ENCODE measurements around the gene TNNC2. TPM values are rescaled to one million over a fixed set of nuclear protein-coding genes. Genes with fewer than 3 reads are reported as not detected.
A peak's percentile ranks its signal among the peaks of the same experiment; 100 is the strongest.

TNNC2 gene
- total and polyA plus RNA-seq, 10 donors: 0.54 to 3.4 (median 1.4) TPM; not detected in 5

GRCh38 chr20:45848969-45849582, 22.0 kb upstream of the TNNC2 start:
- WGBS, 5 donors: 93 to 97% (median 95%) methylated on average over 8 of the region's 8 CpGs
- no peak overlapping the region for H3K4me3 ChIP-seq
- intact Hi-C loops (cut with DNase I; ENCODE audit: low total_unique reads): no loop called here
- H3K36me3 ChIP-seq: peaks cover 0 to 100% (median 65%) of the 10 kb centered on the region in 6 donors
- DNase-seq: no peak
- H3K4me1 ChIP-seq: peaks cover 0 to 26% (median 2%) of the 10 kb centered on the region in 6 donors
- no peaks in the 10 kb centered on the region for H3K27me3 ChIP-seq (replicated peaks in 1 of 7)
- H3K27ac ChIP-seq: no peak overlapping the region
- H3K9me3 ChIP-seq: no peaks in the 10 kb centered on the region
- no peak for TF ChIP-seq CTCF (IDR thresholded peaks at IDR 0.05 in 8 of 11, conservative IDR thresholded peaks at IDR 0.05 in 3 of 11)
- no peak for TF ChIP-seq POLR2A (IDR thresholded peaks at IDR 0.05)
- TF ChIP-seq POLR2AphosphoS5 (IDR thresholded peaks at IDR 0.05): no peak

- H3K27me3 ChIP-seq (replicated peaks in 1 of 7): no peaks in the 10 kb centered on the region
- no peak for DNase-seq
- H3K36me3 ChIP-seq: peaks cover 0 to 100% (median 68%) of the 10 kb centered on the region in 6 donors
- no peak overlapping the region for H3K4me3 ChIP-seq
- peaks cover 0 to 22% (median under 1%) of the 10 kb centered on the region in 6 donors for H3K4me1 ChIP-seq
- TF ChIP-seq POLR2A (IDR thresholded peaks at IDR 0.05) (no peak), CTCF (IDR thresholded peaks at IDR 0.05 in 8 of 11, conservative IDR thresholded peaks at IDR 0.05 in 3 of 11) (no peak), POLR2AphosphoS5 (IDR thresholded peaks at IDR 0.05) (peak in 2 of 3 donors; percentile 23 to 44)
- no peak overlapping the region for H3K27ac ChIP-seq
- no peaks in the 10 kb centered on the region for H3K9me3 ChIP-seq
- WGBS, 5 donors: 94 to 100% (median 96%) methylated on average over 5 to 8 of the region's 8 CpGs
- intact Hi-C loops (cut with DNase I; ENCODE audit: low total_unique reads): no loop called here
Measured at GRCh38 chr20:45848421-45848820, 21.3 kb upstream of the TNNC2 start.

- H3K36me3 ChIP-seq: peaks cover 3 to 100% (median 70%) of the 10 kb centered on the region in 6 donors
- H3K9me3 ChIP-seq: no peaks in the 10 kb centered on the region
- no peaks in the 10 kb centered on the region for H3K27me3 ChIP-seq (replicated peaks in 1 of 7)
- TF ChIP-seq POLR2AphosphoS5 (IDR thresholded peaks at IDR 0.05) (no peak), CTCF (IDR thresholded peaks at IDR 0.05 in 8 of 11, conservative IDR thresholded peaks at IDR 0.05 in 3 of 11) (no peak), POLR2A (IDR thresholded peaks at IDR 0.05) (no peak)
- peaks cover 9 to 29% (median 17%) of the 10 kb centered on the region in 6 donors for H3K4me1 ChIP-seq
- intact Hi-C loops (cut with DNase I; ENCODE audit: low total_unique reads): no loop called here
- DNase-seq: peak; percentile 2
- H3K4me3 ChIP-seq: no peak overlapping the region
- no peak overlapping the region for H3K27ac ChIP-seq
Measured at GRCh38 chr20:45845452-45845851, 18.3 kb upstream of the TNNC2 start.

GRCh38 chr20:45843506-45843905, 16.4 kb upstream of the TNNC2 start:
- TF ChIP-seq CTCF (IDR thresholded peaks at IDR 0.05 in 8 of 11, conservative IDR thresholded peaks at IDR 0.05 in 3 of 11) (no peak), POLR2AphosphoS5 (IDR thresholded peaks at IDR 0.05) (peak; percentile 4 to 58 (median 42))
- intact Hi-C loops (cut with DNase I; ENCODE audit: low total_unique reads): no loop called here
- Histone ChIP-seq H3K27me3 (replicated peaks in 1 of 7) (no peaks in the 10 kb centered on the region), H3K9me3 (no peaks in the 10 kb centered on the region), H3K27ac (peak overlapping the region in 3 of 8 donors; percentile 63 to 78 (median 66)), H3K36me3 (peaks cover 3 to 100% (median 65%) of the 10 kb centered on the region in 6 donors), H3K4me3 (no peak overlapping the region), H3K4me1 (peaks cover 9 to 45% (median 17%) of the 10 kb centered on the region in 6 donors)
- DNase-seq: no peak
- 89 to 96% (median 94%) methylated on average over 13 to 14 of the region's 14 CpGs for WGBS, 5 donors

Data from spleen (tissue), 11 donors.